ENCODE measurements around the gene SBNO2.
"Not testable (repeated sequence)": the region's sequence is repeated elsewhere in the genome, so short reads cannot be mapped to it uniquely, and the experiment has no call there.

- not testable (repeated sequence) for TF ChIP-seq POLR2A, CTCF (IDR thresholded peaks at IDR 0.05)
Measured at GRCh38 chr19:1114728-1115127, 59.3 kb downstream of the SBNO2 start.
